ENCODE data around the gene BACH2.

BACH2 gene

DNA sequence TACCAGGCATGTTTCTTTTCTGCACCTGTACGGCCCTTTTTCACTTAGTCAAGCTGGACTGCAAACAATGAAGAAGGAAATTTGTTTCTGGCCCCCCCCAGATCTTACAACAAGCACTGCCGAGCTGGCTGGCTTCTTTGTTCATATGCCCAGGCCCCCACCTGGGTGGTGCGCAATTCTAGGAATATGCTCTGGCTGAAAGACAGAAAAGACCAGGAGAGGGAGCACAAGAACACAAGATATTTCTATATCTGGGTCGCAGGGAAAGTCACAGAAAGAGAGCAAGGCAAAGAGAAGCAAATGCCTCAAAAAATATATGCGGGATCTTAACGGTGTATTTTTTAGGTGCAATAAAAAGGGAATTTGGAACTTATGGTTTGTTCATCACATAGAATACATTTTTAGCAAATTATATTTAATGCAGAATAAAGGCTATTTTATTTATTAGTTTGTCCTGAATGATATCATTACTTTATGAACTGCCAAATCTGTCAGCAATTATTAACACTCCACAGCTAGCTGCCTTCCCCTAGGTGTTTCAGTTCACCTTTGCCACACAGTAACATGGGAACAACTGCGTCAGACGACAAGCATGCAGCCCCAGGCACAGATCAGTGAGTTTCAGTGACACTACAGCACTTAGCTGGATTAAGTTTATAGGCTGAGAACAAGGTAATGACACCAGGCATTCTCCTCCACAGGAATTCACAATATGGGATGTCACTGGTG is 325.9 kb downstream of the BACH2 start:
- TF ChIP-seq SIN3A (IDR thresholded peaks at IDR 0.05; ENCODE audit: borderline replicate concordance, insufficient read depth, low read length) = no peak
- TF ChIP-seq, protein P1, sequence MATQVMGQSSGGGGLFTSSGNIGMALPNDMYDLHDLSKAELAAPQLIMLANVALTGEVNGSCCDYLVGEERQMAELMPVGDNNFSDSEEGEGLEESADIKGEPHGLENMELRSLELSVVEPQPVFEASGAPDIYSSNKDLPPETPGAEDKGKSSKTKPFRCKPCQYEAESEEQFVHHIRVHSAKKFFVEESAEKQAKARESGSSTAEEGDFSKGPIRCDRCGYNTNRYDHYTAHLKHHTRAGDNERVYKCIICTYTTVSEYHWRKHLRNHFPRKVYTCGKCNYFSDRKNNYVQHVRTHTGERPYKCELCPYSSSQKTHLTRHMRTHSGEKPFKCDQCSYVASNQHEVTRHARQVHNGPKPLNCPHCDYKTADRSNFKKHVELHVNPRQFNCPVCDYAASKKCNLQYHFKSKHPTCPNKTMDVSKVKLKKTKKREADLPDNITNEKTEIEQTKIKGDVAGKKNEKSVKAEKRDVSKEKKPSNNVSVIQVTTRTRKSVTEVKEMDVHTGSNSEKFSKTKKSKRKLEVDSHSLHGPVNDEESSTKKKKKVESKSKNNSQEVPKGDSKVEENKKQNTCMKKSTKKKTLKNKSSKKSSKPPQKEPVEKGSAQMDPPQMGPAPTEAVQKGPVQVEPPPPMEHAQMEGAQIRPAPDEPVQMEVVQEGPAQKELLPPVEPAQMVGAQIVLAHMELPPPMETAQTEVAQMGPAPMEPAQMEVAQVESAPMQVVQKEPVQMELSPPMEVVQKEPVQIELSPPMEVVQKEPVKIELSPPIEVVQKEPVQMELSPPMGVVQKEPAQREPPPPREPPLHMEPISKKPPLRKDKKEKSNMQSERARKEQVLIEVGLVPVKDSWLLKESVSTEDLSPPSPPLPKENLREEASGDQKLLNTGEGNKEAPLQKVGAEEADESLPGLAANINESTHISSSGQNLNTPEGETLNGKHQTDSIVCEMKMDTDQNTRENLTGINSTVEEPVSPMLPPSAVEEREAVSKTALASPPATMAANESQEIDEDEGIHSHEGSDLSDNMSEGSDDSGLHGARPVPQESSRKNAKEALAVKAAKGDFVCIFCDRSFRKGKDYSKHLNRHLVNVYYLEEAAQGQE (IDR thresholded peaks at IDR 0.05; ENCODE audit: insufficient read depth in 1 of 2, low read depth in 2 of 2, low read length in 2 of 2) = no peak
- no peak for TF ChIP-seq TAF1 (IDR thresholded peaks at IDR 0.05; ENCODE audit: borderline replicate concordance, insufficient read depth, low read length)
- no peak for TF ChIP-seq POLR2AphosphoS5 (IDR thresholded peaks at IDR 0.05; ENCODE audit: low read depth, low read length)
- TF ChIP-seq FOXP2 (optimal IDR thresholded peaks at IDR 0.05; ENCODE audit: borderline replicate concordance, extremely low read depth, extremely low read length, insufficient read depth) = no peak

GRCh38 chr6:89970072-89970471 is 326.6 kb downstream of the BACH2 start:
- no peak for TF ChIP-seq POLR2AphosphoS5 (IDR thresholded peaks at IDR 0.05; ENCODE audit: low read depth, low read length)
- no peak for TF ChIP-seq TAF1 (IDR thresholded peaks at IDR 0.05; ENCODE audit: borderline replicate concordance, insufficient read depth, low read length)
- no peak for TF ChIP-seq SIN3A (IDR thresholded peaks at IDR 0.05; ENCODE audit: borderline replicate concordance, insufficient read depth, low read length)
- TF ChIP-seq, protein P1 (IDR thresholded peaks at IDR 0.05; ENCODE audit: insufficient read depth in 1 of 2, low read depth in 2 of 2, low read length in 2 of 2) = no peak
- TF ChIP-seq FOXP2 (optimal IDR thresholded peaks at IDR 0.05; ENCODE audit: borderline replicate concordance, extremely low read depth, extremely low read length, insufficient read depth) = no peak

GRCh38 chr6:89966913-89967312 is 329.7 kb downstream of the BACH2 start:
- TF ChIP-seq FOXP2 (optimal IDR thresholded peaks at IDR 0.05; ENCODE audit: borderline replicate concordance, extremely low read depth, extremely low read length, insufficient read depth) (no peak), SIN3A (IDR thresholded peaks at IDR 0.05; ENCODE audit: borderline replicate concordance, insufficient read depth, low read length) (no peak), TAF1 (IDR thresholded peaks at IDR 0.05; ENCODE audit: borderline replicate concordance, insufficient read depth, low read length) (no peak), POLR2AphosphoS5 (IDR thresholded peaks at IDR 0.05; ENCODE audit: low read depth, low read length) (no peak)
- TF ChIP-seq, protein P1 (IDR thresholded peaks at IDR 0.05; ENCODE audit: insufficient read depth in 1 of 2, low read depth in 2 of 2, low read length in 2 of 2) = no peak

DNA sequence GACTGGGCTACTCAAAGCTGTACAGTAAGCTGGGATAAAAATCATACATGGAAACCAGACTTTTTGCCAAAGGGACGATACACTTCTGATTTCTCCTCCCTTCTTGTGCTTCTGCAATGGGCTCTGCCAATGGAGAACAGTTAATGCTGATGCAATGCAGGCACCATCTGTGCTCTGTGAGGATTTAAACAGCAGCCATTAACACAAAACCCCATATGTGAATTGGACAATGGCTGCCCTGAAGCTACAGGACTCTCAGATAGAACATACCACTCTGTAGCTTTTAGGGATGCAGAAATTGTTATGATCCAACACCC is 330.5 kb downstream of the BACH2 start:
- TF ChIP-seq TAF1 (IDR thresholded peaks at IDR 0.05; ENCODE audit: borderline replicate concordance, insufficient read depth, low read length) = no peak
- TF ChIP-seq FOXP2 (optimal IDR thresholded peaks at IDR 0.05; ENCODE audit: borderline replicate concordance, extremely low read depth, extremely low read length, insufficient read depth) = no peak

DNA sequence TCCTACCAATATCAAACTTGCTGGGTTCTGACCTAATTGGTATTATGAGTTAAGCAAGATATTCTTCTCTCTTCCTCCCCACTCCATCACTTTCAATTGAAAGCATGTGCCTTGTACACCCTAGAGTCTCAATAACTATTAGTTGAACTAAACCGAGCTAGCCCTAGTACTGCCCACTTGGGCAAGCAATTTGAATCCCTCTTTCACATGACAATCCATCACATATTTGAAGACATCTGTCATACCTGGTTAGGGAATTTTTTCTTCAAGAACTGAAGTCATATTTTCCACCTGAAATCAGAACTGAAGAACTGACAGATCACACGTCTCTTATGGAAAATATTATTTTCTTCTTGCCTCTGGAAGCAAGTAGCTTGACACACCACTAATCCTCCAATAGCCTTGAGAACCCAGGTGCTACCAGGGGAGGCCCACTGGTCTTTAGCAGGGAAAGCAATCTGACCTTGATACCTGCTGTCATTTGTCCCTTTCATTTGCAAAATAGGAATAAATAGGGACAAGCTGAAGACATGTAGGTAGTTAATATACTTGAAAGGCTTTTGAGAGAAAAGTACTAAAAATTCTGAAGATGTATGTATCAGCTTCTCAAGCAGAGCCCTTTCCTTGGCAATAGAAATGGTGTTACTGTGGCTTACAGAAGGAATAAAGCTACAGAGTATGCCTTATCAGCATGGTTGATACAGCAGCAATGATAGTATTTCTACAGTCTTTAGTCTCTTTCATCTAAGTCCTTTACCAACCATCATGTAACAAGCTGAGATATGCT is 331.0 kb downstream of the BACH2 start:
- TF ChIP-seq SIN3A (IDR thresholded peaks at IDR 0.05; ENCODE audit: borderline replicate concordance, insufficient read depth, low read length) (no peak), TAF1 (IDR thresholded peaks at IDR 0.05; ENCODE audit: borderline replicate concordance, insufficient read depth, low read length) (no peak), FOXP2 (optimal IDR thresholded peaks at IDR 0.05; ENCODE audit: borderline replicate concordance, extremely low read depth, extremely low read length, insufficient read depth) (no peak), POLR2AphosphoS5 (IDR thresholded peaks at IDR 0.05; ENCODE audit: low read depth, low read length) (no peak)
- TF ChIP-seq, protein P1 (IDR thresholded peaks at IDR 0.05; ENCODE audit: insufficient read depth in 1 of 2, low read depth in 2 of 2, low read length in 2 of 2) = no peak

Data from PFSK-1 (cell line).